Mesendoderm (in vitro differentiated cells): ENCODE data around the gene AGO1. TPM values are rescaled to one million over a fixed set of nuclear protein-coding genes. Genes with fewer than 3 reads are reported as not detected.

Experiments used
- DNase-seq: peaks from one replicate; pipeline ENCODE4 v3.0.0; 2013
- H2AK5ac ChIP-seq: 2 replicates; pipeline ENCODE4 v1.6.1; 2013; ENCODE audit warnings: low read length, inconsistent platforms
- H2BK120ac ChIP-seq: 2 replicates; pipeline ENCODE4 v1.6.1; 2013; ENCODE audit warnings: low read depth, mild to moderate bottlenecking, low read length, moderate library complexity, mixed read lengths
- H2BK15ac ChIP-seq: replicated peaks from 2 replicates; pipeline ENCODE4 v1.6.1; 2013; ENCODE audit warnings: low read depth, mild to moderate bottlenecking, moderate library complexity
- H2BK5ac ChIP-seq: 2 replicates; pipeline ENCODE4 v1.6.1; 2013; ENCODE audit warnings: low read length, inconsistent platforms
- H3K18ac ChIP-seq: 2 replicates; pipeline ENCODE4 v1.6.1; 2013; ENCODE audit warnings: mild to moderate bottlenecking, low read length, mixed read lengths
- H3K23ac ChIP-seq: one replicate; pipeline ENCODE4 v1.6.1; 2013; ENCODE audit warnings: low read length
- H3K27ac ChIP-seq: 2 replicates; pipeline ENCODE4 v1.5.1; 2013; ENCODE audit warnings: low read depth, mild to moderate bottlenecking, inconsistent platforms, low read length, moderate library complexity
- H3K27me3 ChIP-seq: 2 replicates; pipeline ENCODE4 v1.6.1; 2013; ENCODE audit warnings: low read length, control low read depth, mild to moderate bottlenecking, inconsistent platforms; ENCODE audit not compliant: insufficient read depth, poor library complexity
- H3K36me3 ChIP-seq: 2 replicates; pipeline ENCODE4 v1.6.1; 2013; ENCODE audit warnings: low read length, inconsistent platforms; ENCODE audit not compliant: control insufficient read depth, insufficient read depth
- H3K4ac ChIP-seq: one replicate; pipeline ENCODE4 v1.6.1; 2013; ENCODE audit warnings: low read depth, mild to moderate bottlenecking, low read length, moderate library complexity
- H3K4me1 ChIP-seq: 2 replicates; pipeline ENCODE4 v1.6.1; 2013; ENCODE audit warnings: low read depth, low read length, inconsistent platforms; ENCODE audit not compliant: control insufficient read depth
- H3K4me2 ChIP-seq: 2 replicates; pipeline ENCODE4 v1.6.1; 2013; ENCODE audit warnings: low read length
- H3K4me3 ChIP-seq: 2 replicates; pipeline ENCODE4 v1.5.1; 2013; ENCODE audit warnings: mild to moderate bottlenecking, low read length
- H3K56ac ChIP-seq: one replicate; pipeline ENCODE4 v1.6.1; 2013; ENCODE audit warnings: low read length
- H3K79me1 ChIP-seq: 2 replicates; pipeline ENCODE4 v1.6.1; 2013; ENCODE audit warnings: low read length, inconsistent platforms
- H3K79me2 ChIP-seq: 2 replicates; pipeline ENCODE4 v1.6.1; 2013; ENCODE audit warnings: mild to moderate bottlenecking, low read length; ENCODE audit not compliant: control insufficient read depth, insufficient read depth
- H3K9ac ChIP-seq: 2 replicates; pipeline ENCODE4 v1.6.1; 2013; ENCODE audit warnings: low read length, inconsistent platforms
- H4K5ac ChIP-seq: one replicate; pipeline ENCODE4 v1.6.1; 2013; ENCODE audit warnings: low read length
- H4K8ac ChIP-seq: one replicate; pipeline ENCODE4 v1.6.1; 2013; ENCODE audit warnings: low read depth, mild to moderate bottlenecking, control low read depth, low read length, moderate library complexity
- WGBS: extraction: QIAGEN DNeasy Blood & Tissue Kit; methylation state at CpG from one replicate; pipeline ENCODE4 v1.1.7; 2013; ENCODE audit warnings: low lambda C conversion rate, missing lambda C conversion rate; ENCODE audit not compliant: insufficient coverage; ENCODE audit errors: extremely low coverage; 5-methylcytosine and 5-hydroxymethylcytosine counted together
- polyA plus RNA-seq, 2 experiments: library from polyadenylated mRNA; stranded (reverse); fragments of 200-250 nt; gene quantifications; one replicate each; pipeline ENCODE4 v1.2.3, GENCODE V29; 2013

AGO1 gene
- 24.9 TPM for polyA plus RNA-seq (2013, experiment 1 of 2)
- 24.4 TPM for polyA plus RNA-seq (2013, experiment 2 of 2)

- H2BK120ac ChIP-seq, result peak within 1 kb of the TSS; percentile 3
- H3K4ac ChIP-seq, result peak within 1 kb of the TSS; percentile 6
- H3K18ac ChIP-seq, result peak within 1 kb of the TSS; percentile 45
- H3K23ac ChIP-seq, result no peak within 1 kb of the TSS
- H3K4me3 ChIP-seq, result peak within 1 kb of the TSS; percentile 98
- H4K8ac ChIP-seq, result no peak within 1 kb of the TSS
- peaks cover 39% of the 10 kb centered on the region for H3K79me2 ChIP-seq
- H3K9ac ChIP-seq, result peak within 1 kb of the TSS; percentile 95
- H2BK5ac ChIP-seq, result peak within 1 kb of the TSS; percentile 22
- no peak within 1 kb of the TSS for H4K5ac ChIP-seq
- DNase-seq, result peak; percentile 95
- no peak within 1 kb of the TSS for H2AK5ac ChIP-seq
- no peaks in the 10 kb centered on the region for H3K36me3 ChIP-seq
- peak within 1 kb of the TSS; percentile 91 for H3K4me2 ChIP-seq
- H3K4me1 ChIP-seq, result peaks cover 25% of the 10 kb centered on the region
- peaks cover 9% of the 10 kb centered on the region for H3K79me1 ChIP-seq
- no peaks in the 10 kb centered on the region for H3K27me3 ChIP-seq
- H3K27ac ChIP-seq, result peak within 1 kb of the TSS; percentile 87
- no CpG with 5 or more reads among the region's 58 CpGs for WGBS
- H3K56ac ChIP-seq, result peak within 1 kb of the TSS; percentile 99
- H2BK15ac ChIP-seq, result no peak within 1 kb of the TSS
Measured at GRCh38 chr1:35882945-35883634, at the start of gene AGO1. Gene AGO1, plus strand, starts transcription at chr1:35883209. Its CDS starts 213 bp downstream, at chr1:35883422.

GRCh38 chr1:35833395-35833794, 49.6 kb upstream of the AGO1 start:
- no CpG with 5 or more reads among the region's 2 CpGs for WGBS
- Histone ChIP-seq H3K56ac (no peak overlapping the region), H3K9ac (no peak overlapping the region), H3K18ac (no peak overlapping the region), H2AK5ac (no peak overlapping the region), H2BK15ac (no peak overlapping the region), H3K79me1 (no peaks in the 10 kb centered on the region), H2BK120ac (no peak overlapping the region), H3K4me2 (no peak overlapping the region), H3K4me3 (no peak overlapping the region), H3K27ac (no peak overlapping the region), H2BK5ac (no peak overlapping the region), H4K8ac (no peak overlapping the region), H3K36me3 (no peaks in the 10 kb centered on the region), H3K27me3 (no peaks in the 10 kb centered on the region), H3K4ac (no peak overlapping the region), H3K4me1 (no peaks in the 10 kb centered on the region), H4K5ac (no peak overlapping the region), H3K79me2 (no peaks in the 10 kb centered on the region), H3K23ac (no peak overlapping the region)
- DNase-seq, result no peak

DNA sequence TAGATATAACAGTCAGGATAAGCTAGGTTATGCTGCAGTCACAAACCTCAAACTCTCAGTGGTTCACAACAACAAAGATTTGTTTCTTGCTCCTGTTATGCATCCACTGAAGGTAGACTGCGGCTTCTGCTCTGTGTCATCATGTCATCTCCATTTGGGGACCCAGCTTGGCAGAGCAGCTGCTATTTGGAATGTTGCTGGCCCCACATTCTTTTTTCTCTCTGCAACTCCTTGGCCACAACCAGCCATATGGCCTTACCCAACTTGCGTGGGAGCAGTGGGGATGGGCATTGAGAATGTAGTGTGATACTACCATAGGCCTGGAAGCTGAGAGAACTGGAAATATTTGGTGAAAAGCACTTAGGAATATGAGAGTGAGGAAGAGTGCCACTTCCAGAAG, 48.8 kb upstream of the AGO1 start:
- no peak overlapping the region for H3K18ac ChIP-seq
- no peak overlapping the region for H3K56ac ChIP-seq
- H2BK120ac ChIP-seq, result no peak overlapping the region
- no peaks in the 10 kb centered on the region for H3K79me1 ChIP-seq
- H4K5ac ChIP-seq, result no peak overlapping the region
- no peak overlapping the region for H3K4me3 ChIP-seq
- no peaks in the 10 kb centered on the region for H3K27me3 ChIP-seq
- H3K79me2 ChIP-seq, result no peaks in the 10 kb centered on the region
- H3K9ac ChIP-seq, result no peak overlapping the region
- H2AK5ac ChIP-seq, result no peak overlapping the region
- H3K4ac ChIP-seq, result no peak overlapping the region
- H3K4me2 ChIP-seq, result no peak overlapping the region
- H3K4me1 ChIP-seq, result no peaks in the 10 kb centered on the region
- H3K23ac ChIP-seq, result no peak overlapping the region
- H3K36me3 ChIP-seq, result no peaks in the 10 kb centered on the region
- no peak overlapping the region for H2BK5ac ChIP-seq
- no peak for DNase-seq
- H3K27ac ChIP-seq, result no peak overlapping the region
- WGBS, result no CpG with 5 or more reads among the region's 2 CpGs
- H2BK15ac ChIP-seq, result no peak overlapping the region
- H4K8ac ChIP-seq, result no peak overlapping the region

DNA sequence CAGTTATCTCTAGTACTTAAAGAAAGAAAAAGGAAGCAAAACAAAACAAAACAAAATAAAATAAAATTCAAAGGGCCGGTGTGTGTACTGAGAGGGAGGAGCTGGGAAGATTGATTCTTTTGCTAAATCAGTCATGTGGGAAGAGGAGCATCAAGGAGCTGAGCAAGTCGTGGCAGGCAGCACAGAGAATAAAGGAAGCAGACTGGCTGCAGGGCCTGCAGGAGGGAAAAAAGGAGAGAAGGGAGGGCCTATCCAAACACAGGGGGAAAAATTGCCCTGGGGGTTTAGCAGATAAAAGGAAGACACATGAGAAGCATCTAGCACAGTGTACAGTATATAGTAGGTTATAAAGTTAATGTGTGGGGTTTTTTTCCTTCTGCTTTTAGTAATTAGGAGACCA, 47.6 kb upstream of the AGO1 start:
- no peak overlapping the region for H3K9ac ChIP-seq
- H4K5ac ChIP-seq, result no peak overlapping the region
- no peaks in the 10 kb centered on the region for H3K79me1 ChIP-seq
- H2BK120ac ChIP-seq, result no peak overlapping the region
- H3K27me3 ChIP-seq, result no peaks in the 10 kb centered on the region
- no peak for DNase-seq
- H3K4me3 ChIP-seq, result no peak overlapping the region
- H2AK5ac ChIP-seq, result no peak overlapping the region
- no peak overlapping the region for H3K23ac ChIP-seq
- no peak overlapping the region for H3K4ac ChIP-seq
- H4K8ac ChIP-seq, result no peak overlapping the region
- H2BK5ac ChIP-seq, result no peak overlapping the region
- H3K36me3 ChIP-seq, result no peaks in the 10 kb centered on the region
- no peak overlapping the region for H3K56ac ChIP-seq
- H3K4me2 ChIP-seq, result no peak overlapping the region
- no peak overlapping the region for H2BK15ac ChIP-seq
- H3K18ac ChIP-seq, result no peak overlapping the region
- no peak overlapping the region for H3K27ac ChIP-seq
- WGBS, result no CpG with 5 or more reads among the region's 2 CpGs
- H3K79me2 ChIP-seq, result no peaks in the 10 kb centered on the region
- H3K4me1 ChIP-seq, result no peaks in the 10 kb centered on the region

DNA sequence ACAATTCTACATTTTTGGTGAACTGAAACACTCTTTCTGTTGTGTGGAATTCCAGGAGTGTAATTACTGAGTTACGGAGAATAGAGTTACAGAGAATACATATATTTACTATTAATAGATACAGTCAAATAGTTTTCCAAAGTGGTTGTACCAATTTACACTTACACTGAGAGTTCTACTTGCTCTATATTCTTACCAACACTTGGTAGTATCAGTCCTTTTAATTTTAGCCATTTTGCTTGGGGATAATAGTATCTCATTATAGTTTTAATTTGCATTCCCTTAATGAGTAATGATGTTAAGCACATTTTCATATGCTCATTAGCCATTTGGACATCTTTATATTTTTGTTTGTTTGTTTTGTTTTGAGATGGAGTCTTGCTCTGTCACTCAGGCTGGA, 46.3 kb upstream of the AGO1 start:
- Histone ChIP-seq H3K18ac (no peak overlapping the region), H2BK15ac (no peak overlapping the region), H3K36me3 (no peaks in the 10 kb centered on the region), H3K4me3 (no peak overlapping the region), H3K27ac (no peak overlapping the region), H3K4ac (no peak overlapping the region), H3K79me2 (no peaks in the 10 kb centered on the region), H2BK120ac (no peak overlapping the region), H2AK5ac (no peak overlapping the region), H3K56ac (no peak overlapping the region), H3K23ac (no peak overlapping the region), H3K9ac (no peak overlapping the region), H4K8ac (no peak overlapping the region), H3K79me1 (no peaks in the 10 kb centered on the region), H3K27me3 (no peaks in the 10 kb centered on the region), H4K5ac (no peak overlapping the region), H3K4me2 (no peak overlapping the region), H2BK5ac (no peak overlapping the region), H3K4me1 (no peaks in the 10 kb centered on the region)
- WGBS, result no CpG with 5 or more reads among the region's 1 CpG
- DNase-seq, result no peak
